Measurements from ENCODE around the gene LRRN3.

LRRN3 gene

GRCh38 chr7:111101856-111102646, 11.1 kb downstream of the LRRN3 start:
- Mint-ChIP-seq H3K27ac (no peak overlapping the region), H3K36me3 (ENCODE audit: insufficient read depth) (no peaks in the 10 kb centered on the region), H3K27me3 (no peaks in the 10 kb centered on the region), H3K4me3 (no peak overlapping the region), H3K9me3 (no peaks in the 10 kb centered on the region), H3K4me1 (ENCODE audit: low read depth in 2 of 2) (no peaks in the 10 kb centered on the region)
- ATAC-seq (replicated peaks): no peak
- DNase-seq: no peak

- no peak for ATAC-seq (replicated peaks)
- H3K4me3 Mint-ChIP-seq: no peak overlapping the region
- no peaks in the 10 kb centered on the region for H3K36me3 Mint-ChIP-seq (ENCODE audit: insufficient read depth)
- no peaks in the 10 kb centered on the region for H3K9me3 Mint-ChIP-seq
- no peak for DNase-seq
- H3K27me3 Mint-ChIP-seq: no peaks in the 10 kb centered on the region
- H3K27ac Mint-ChIP-seq: no peak overlapping the region
- no peaks in the 10 kb centered on the region for H3K4me1 Mint-ChIP-seq (ENCODE audit: low read depth in 2 of 2)
Measured at GRCh38 chr7:111103136-111103535, 12.2 kb downstream of the LRRN3 start.

GRCh38 chr7:111103678-111104274, 12.8 kb downstream of the LRRN3 start:
- ATAC-seq (replicated peaks) (no peak), DNase-seq (no peak)
- no peaks in the 10 kb centered on the region for H3K9me3 Mint-ChIP-seq
- H3K4me1 Mint-ChIP-seq (ENCODE audit: low read depth in 2 of 2): no peaks in the 10 kb centered on the region
- no peaks in the 10 kb centered on the region for H3K27me3 Mint-ChIP-seq
- no peak overlapping the region for H3K4me3 Mint-ChIP-seq
- no peak overlapping the region for H3K27ac Mint-ChIP-seq
- no peaks in the 10 kb centered on the region for H3K36me3 Mint-ChIP-seq (ENCODE audit: insufficient read depth)

- H3K9me3 Mint-ChIP-seq: no peaks in the 10 kb centered on the region
- no peaks in the 10 kb centered on the region for H3K36me3 Mint-ChIP-seq (ENCODE audit: insufficient read depth)
- DNase-seq: no peak
- no peak for ATAC-seq (replicated peaks)
- no peak overlapping the region for H3K4me3 Mint-ChIP-seq
- no peak overlapping the region for H3K27ac Mint-ChIP-seq
- no peaks in the 10 kb centered on the region for H3K27me3 Mint-ChIP-seq
- H3K4me1 Mint-ChIP-seq (ENCODE audit: low read depth in 2 of 2): no peaks in the 10 kb centered on the region
Measured at GRCh38 chr7:111104710-111105109, 13.8 kb downstream of the LRRN3 start.

GRCh38 chr7:111105269-111105668, 14.3 kb downstream of the LRRN3 start:
- no peak for ATAC-seq (replicated peaks)
- no peaks in the 10 kb centered on the region for H3K4me1 Mint-ChIP-seq (ENCODE audit: low read depth in 2 of 2)
- no peaks in the 10 kb centered on the region for H3K27me3 Mint-ChIP-seq
- H3K4me3 Mint-ChIP-seq: no peak overlapping the region
- DNase-seq: no peak
- H3K27ac Mint-ChIP-seq: no peak overlapping the region
- H3K36me3 Mint-ChIP-seq (ENCODE audit: insufficient read depth): no peaks in the 10 kb centered on the region
- H3K9me3 Mint-ChIP-seq: no peaks in the 10 kb centered on the region

- H3K4me3 Mint-ChIP-seq: no peak overlapping the region
- no peaks in the 10 kb centered on the region for H3K27me3 Mint-ChIP-seq
- ATAC-seq (replicated peaks): no peak
- no peak overlapping the region for H3K27ac Mint-ChIP-seq
- H3K9me3 Mint-ChIP-seq: no peaks in the 10 kb centered on the region
- no peak for DNase-seq
- no peaks in the 10 kb centered on the region for H3K4me1 Mint-ChIP-seq (ENCODE audit: low read depth in 2 of 2)
- no peaks in the 10 kb centered on the region for H3K36me3 Mint-ChIP-seq (ENCODE audit: insufficient read depth)
Measured at GRCh38 chr7:111107579-111107978, 16.7 kb downstream of the LRRN3 start.

GRCh38 chr7:111108000-111108399, 17.1 kb downstream of the LRRN3 start:
- Mint-ChIP-seq H3K27me3 (no peaks in the 10 kb centered on the region), H3K27ac (no peak overlapping the region), H3K4me1 (ENCODE audit: low read depth in 2 of 2) (no peaks in the 10 kb centered on the region), H3K36me3 (ENCODE audit: insufficient read depth) (no peaks in the 10 kb centered on the region), H3K4me3 (no peak overlapping the region), H3K9me3 (no peaks in the 10 kb centered on the region)
- ATAC-seq (replicated peaks): no peak
- DNase-seq: no peak

GRCh38 chr7:111108496-111108895, 17.6 kb downstream of the LRRN3 start:
- Mint-ChIP-seq H3K9me3 (no peaks in the 10 kb centered on the region), H3K27ac (no peak overlapping the region), H3K36me3 (ENCODE audit: insufficient read depth) (no peaks in the 10 kb centered on the region), H3K4me1 (ENCODE audit: low read depth in 2 of 2) (no peaks in the 10 kb centered on the region), H3K27me3 (no peaks in the 10 kb centered on the region), H3K4me3 (no peak overlapping the region)
- ATAC-seq (replicated peaks) (no peak), DNase-seq (no peak)

- no peaks in the 10 kb centered on the region for H3K4me1 Mint-ChIP-seq (ENCODE audit: low read depth in 2 of 2)
- ATAC-seq (replicated peaks): no peak
- H3K27ac Mint-ChIP-seq: no peak overlapping the region
- no peaks in the 10 kb centered on the region for H3K9me3 Mint-ChIP-seq
- H3K36me3 Mint-ChIP-seq (ENCODE audit: insufficient read depth): no peaks in the 10 kb centered on the region
- no peak for DNase-seq
- H3K4me3 Mint-ChIP-seq: no peak overlapping the region
- no peaks in the 10 kb centered on the region for H3K27me3 Mint-ChIP-seq
Measured at GRCh38 chr7:111112439-111112838, 21.5 kb downstream of the LRRN3 start.

GRCh38 chr7:111113263-111114017, 22.5 kb downstream of the LRRN3 start:
- no peak overlapping the region for H3K4me3 Mint-ChIP-seq
- ATAC-seq (replicated peaks) (no peak), DNase-seq (no peak)
- no peaks in the 10 kb centered on the region for H3K27me3 Mint-ChIP-seq
- no peak overlapping the region for H3K27ac Mint-ChIP-seq
- no peaks in the 10 kb centered on the region for H3K9me3 Mint-ChIP-seq
- no peaks in the 10 kb centered on the region for H3K4me1 Mint-ChIP-seq (ENCODE audit: low read depth in 2 of 2)
- no peaks in the 10 kb centered on the region for H3K36me3 Mint-ChIP-seq (ENCODE audit: insufficient read depth)

GRCh38 chr7:111115966-111116365, 25.0 kb downstream of the LRRN3 start:
- ATAC-seq (replicated peaks) (no peak), DNase-seq (no peak)
- Mint-ChIP-seq H3K4me3 (no peak overlapping the region), H3K27me3 (no peaks in the 10 kb centered on the region), H3K4me1 (ENCODE audit: low read depth in 2 of 2) (no peaks in the 10 kb centered on the region), H3K27ac (no peak overlapping the region), H3K9me3 (no peaks in the 10 kb centered on the region), H3K36me3 (ENCODE audit: insufficient read depth) (no peaks in the 10 kb centered on the region)

GRCh38 chr7:111126987-111127386, 36.1 kb downstream of the LRRN3 start:
- Mint-ChIP-seq H3K4me3 (no peak overlapping the region), H3K4me1 (ENCODE audit: low read depth in 2 of 2) (no peaks in the 10 kb centered on the region), H3K36me3 (ENCODE audit: insufficient read depth) (peaks cover 3% of the 10 kb centered on the region), H3K27ac (no peak overlapping the region), H3K27me3 (no peaks in the 10 kb centered on the region), H3K9me3 (no peaks in the 10 kb centered on the region)
- no peak for ATAC-seq (replicated peaks)
- DNase-seq: no peak

- no peak overlapping the region for H3K4me3 Mint-ChIP-seq
- H3K27ac Mint-ChIP-seq: no peak overlapping the region
- no peak for ATAC-seq (replicated peaks)
- H3K27me3 Mint-ChIP-seq: no peaks in the 10 kb centered on the region
- peaks cover 3% of the 10 kb centered on the region for H3K36me3 Mint-ChIP-seq (ENCODE audit: insufficient read depth)
- no peak for DNase-seq
- no peaks in the 10 kb centered on the region for H3K4me1 Mint-ChIP-seq (ENCODE audit: low read depth in 2 of 2)
- no peaks in the 10 kb centered on the region for H3K9me3 Mint-ChIP-seq
Measured at GRCh38 chr7:111129435-111129834, 38.5 kb downstream of the LRRN3 start.

GRCh38 chr7:111132833-111133232, 41.9 kb downstream of the LRRN3 start:
- H3K36me3 Mint-ChIP-seq (ENCODE audit: insufficient read depth): no peaks in the 10 kb centered on the region
- ATAC-seq (replicated peaks) (no peak), DNase-seq (no peak)
- H3K4me3 Mint-ChIP-seq: no peak overlapping the region
- no peaks in the 10 kb centered on the region for H3K27me3 Mint-ChIP-seq
- H3K9me3 Mint-ChIP-seq: no peaks in the 10 kb centered on the region
- H3K27ac Mint-ChIP-seq: no peak overlapping the region
- peaks cover 2% of the 10 kb centered on the region in 2 donors for H3K4me1 Mint-ChIP-seq (ENCODE audit: low read depth in 2 of 2)

All from effector memory CD8-positive, alpha-beta T cell (primary cell).